Heart left ventricle (tissue), 16 donors: Measurements from ENCODE around the gene OPHN1. TPM values are rescaled to one million over a fixed set of nuclear protein-coding genes. Genes with fewer than 3 reads are reported as not detected.

Source experiments
- ATAC-seq, 4 donors: fragments of 200-7000 bp; cut with Tn5 transposase; one replicate each; pipeline ENCODE4 v1.9.1; 2020 to 2022; ENCODE audit warnings: moderate library complexity in 4 of 4, mild to moderate bottlenecking in 3 of 4, moderate number of reproducible peaks in 1 of 4
- DNase-seq, 5 donors: peaks; one replicate each; pipeline ENCODE4 v3.0.0-alpha.2; 2020
- H3K27ac ChIP-seq, 12 donors: fragments of 200-600 bp; sonication (generic) in 4 of 12; one replicate each; pipeline versions ENCODE4 v1.5.0 to v1.8.0; 2016 to 2022; ENCODE audit warnings: mild to moderate bottlenecking in 2 of 12
- H3K27me3 ChIP-seq, 9 donors: fragments of 200-600 bp; sonication (generic) in 2 of 9; one replicate each; pipeline versions ENCODE4 v1.5.1 to v1.8.0; 2016 to 2022; ENCODE audit warnings: mild to moderate bottlenecking in 3 of 9
- H3K36me3 ChIP-seq, 9 donors: fragments of 200-600 bp; sonication (generic) in 2 of 9; one replicate each; pipeline versions ENCODE4 v1.5.0 to v1.8.0; 2018 to 2022; ENCODE audit warnings: mild to moderate bottlenecking in 2 of 9
- H3K4me1 ChIP-seq, 12 donors: fragments of 200-600 bp; sonication (generic) in 4 of 12; one replicate each; pipeline versions ENCODE4 v1.5.0 to v1.8.0; 2016 to 2022; ENCODE audit warnings: mild to moderate bottlenecking in 3 of 12
- H3K4me3 ChIP-seq, 12 donors: fragments of 200-600 bp; sonication (generic) in 4 of 12; one replicate each; pipeline versions ENCODE4 v1.5.0 to v1.8.0; 2017 to 2022; ENCODE audit warnings: mild to moderate bottlenecking in 9 of 12, moderate library complexity in 4 of 12
- H3K9me3 ChIP-seq, 12 donors: fragments of 200-600 bp; sonication (generic) in 4 of 12; one replicate each; pipeline versions ENCODE4 v1.5.0 to v1.8.0; 2016 to 2022; ENCODE audit warnings: mild to moderate bottlenecking in 1 of 12
- CTCF ChIP-seq, 12 donors: fragments of 200-600 bp; sonication (generic) in 4 of 12; IDR thresholded peaks; one replicate each; pipeline versions ENCODE4 v1.5.0 to v1.8.0; 2018 to 2022; ENCODE audit warnings: antibody characterized with exemption in 12 of 12, mild to moderate bottlenecking in 5 of 12
- POLR2A ChIP-seq, 2 donors: fragments of 450-650 bp; IDR thresholded peaks; one replicate each; pipeline ENCODE4 v1.6.1; 2017; ENCODE audit warnings: antibody characterized with exemption in 2 of 2, mild to moderate bottlenecking in 2 of 2, moderate library complexity in 2 of 2
- WGBS, 4 donors: extraction: QIAGEN DNeasy Blood & Tissue Kit in 2 of 4; methylation state at CpG; one replicate each; pipeline versions ENCODE4 v1.1.5 to v1.1.7; 2013 to 2018; 5-methylcytosine and 5-hydroxymethylcytosine counted together
- intact Hi-C, 10 donors: fragments of 100-400 bp; cut with DNase I; formaldehyde crosslinking; loops; one replicate each; pipeline versions ENCODE4 v1.11.1 to v1.14.2; 2022
- polyA plus RNA-seq, 2 donors: library from polyadenylated mRNA; stranded (reverse); fragments of 200-250 nt; gene quantifications; one replicate each; pipeline ENCODE4 v1.2.3, GENCODE V29; 2013
- total RNA-seq, 9 donors: library from RNA; depleted of rRNA in 2 of 9; stranded (reverse); fragments of >200 nt in 2 of 9; fragmentation: NEBNext Ultra II Directional in 3 of 9; extraction: Animal tissue kit (Norgen Biotek cat#: 25700) in 3 of 9; gene quantifications; one replicate each; pipeline versions ENCODE4 v1.1.0 to v1.2.4, GENCODE V29; 2016 to 2023
- donor health status: ischemic (EF 13 %, LVEDD 7.1; RV severe dilation, severe dysfunction).
- donor health status: healthy with polysubstance abuse.
- donor health status: DM: no; HTN: yes; CAD: no.
- donor health status: DM: no; HTN: no; CAD: no.
- donor health status: ischemic (EF 25% LVEDD 6.9; RV normal size, moderate dysfunction).
- donor health status: ischemic (EF 25% LVEDD 5.7; RV mildly dilated, moderate dysfunction).
- donor health status: healthy.
- donor health status: DM: yes; HTN: yes; CAD: no.
- donor health status: ischemic (EF 35%, LVEDD 5.7; RV mildly dilated, moderate dysfunction).
- donor health status: nonischemic (EF 11% LVEDD 7.7; RV severe dilation, severe dysfunction).
- donor health status: DM: yes; HTN: yes; CAD: no.
- donor health status: PGD.
- donor health status: ischemic (EF 29% LVEDD 5.4; RV normal size, mild dysfunction).
- donor health status: nonischemic (EF 23%, LVEDD 6.1; RV moderate dilation, normal function).

The OPHN1 gene
- total and polyA plus RNA-seq, 11 donors: 0.95 to 9.6 (median 5.7) TPM

- H3K27me3 ChIP-seq: no peaks in the 10 kb centered on the region
- 67 to 83% (median 73%) methylated on average over 1 of the region's 1 CpG for WGBS, 4 donors
- H3K36me3 ChIP-seq: peaks cover 0 to 17% (median 0%) of the 10 kb centered on the region in 9 donors
- intact Hi-C loops: no loop called here
- no peak overlapping the region for H3K27ac ChIP-seq
- no peaks in the 10 kb centered on the region for H3K9me3 ChIP-seq
- TF ChIP-seq POLR2A (IDR thresholded peaks at IDR 0.05) (no peak), CTCF (IDR thresholded peaks at IDR 0.05) (no peak)
- no peaks in the 10 kb centered on the region for H3K4me1 ChIP-seq
- H3K4me3 ChIP-seq: no peak overlapping the region
- ATAC-seq: no peak
- no peak for DNase-seq
Observed at GRCh38 chrX:68048774-68049173, 384.5 kb downstream of the OPHN1 start.

- TF ChIP-seq CTCF (IDR thresholded peaks at IDR 0.05) (no peak), POLR2A (IDR thresholded peaks at IDR 0.05) (no peak)
- no peaks in the 10 kb centered on the region for H3K4me1 ChIP-seq
- H3K9me3 ChIP-seq: no peaks in the 10 kb centered on the region
- intact Hi-C loops: no loop called here
- H3K4me3 ChIP-seq: no peak overlapping the region
- no peak overlapping the region for H3K27ac ChIP-seq
- H3K27me3 ChIP-seq: no peaks in the 10 kb centered on the region
- ATAC-seq (no peak), DNase-seq (no peak)
- H3K36me3 ChIP-seq: peaks cover 0 to 8% (median 0%) of the 10 kb centered on the region in 9 donors
- 65 to 95% (median 81%) methylated on average over 2 of the region's 2 CpGs for WGBS, 4 donors
Observed at GRCh38 chrX:68045008-68045577, 388.2 kb downstream of the OPHN1 start.

- WGBS, 4 donors: 67 to 100% (median 83%) methylated on average over 1 of the region's 1 CpG
- Histone ChIP-seq H3K27ac (no peak overlapping the region), H3K27me3 (no peaks in the 10 kb centered on the region), H3K36me3 (peaks cover 0 to 8% (median 0%) of the 10 kb centered on the region in 9 donors), H3K9me3 (no peaks in the 10 kb centered on the region), H3K4me1 (no peaks in the 10 kb centered on the region), H3K4me3 (no peak overlapping the region)
- no peak for ATAC-seq
- no peak for DNase-seq
- intact Hi-C loops: no loop called here
- TF ChIP-seq POLR2A (IDR thresholded peaks at IDR 0.05): no peak
- TF ChIP-seq CTCF (IDR thresholded peaks at IDR 0.05): no peak
Observed at GRCh38 chrX:68043713-68044438, 389.4 kb downstream of the OPHN1 start.

GRCh38 chrX:68041110-68041509, 392.2 kb downstream of the OPHN1 start:
- intact Hi-C loops: no loop called here
- WGBS, 4 donors: 52 to 89% (median 80%) methylated on average over 1 of the region's 1 CpG
- Histone ChIP-seq H3K4me3 (no peak overlapping the region), H3K27me3 (no peaks in the 10 kb centered on the region), H3K4me1 (no peaks in the 10 kb centered on the region), H3K36me3 (no peaks in the 10 kb centered on the region), H3K9me3 (no peaks in the 10 kb centered on the region), H3K27ac (no peak overlapping the region)
- no peak for ATAC-seq
- DNase-seq: no peak
- TF ChIP-seq CTCF (IDR thresholded peaks at IDR 0.05): no peak
- TF ChIP-seq POLR2A (IDR thresholded peaks at IDR 0.05): no peak
